GM21825 (cell line): ENCODE results near the gene PAX9.

Source experiments
- ATAC-seq: cut with Tn5 transposase; IDR thresholded peaks from one replicate; pipeline ENCODE4 v1.9.1; 2021; ENCODE audit warnings: mild to moderate bottlenecking, moderate library complexity; ENCODE audit not compliant: unreplicated experiment

The PAX9 gene

DNA sequence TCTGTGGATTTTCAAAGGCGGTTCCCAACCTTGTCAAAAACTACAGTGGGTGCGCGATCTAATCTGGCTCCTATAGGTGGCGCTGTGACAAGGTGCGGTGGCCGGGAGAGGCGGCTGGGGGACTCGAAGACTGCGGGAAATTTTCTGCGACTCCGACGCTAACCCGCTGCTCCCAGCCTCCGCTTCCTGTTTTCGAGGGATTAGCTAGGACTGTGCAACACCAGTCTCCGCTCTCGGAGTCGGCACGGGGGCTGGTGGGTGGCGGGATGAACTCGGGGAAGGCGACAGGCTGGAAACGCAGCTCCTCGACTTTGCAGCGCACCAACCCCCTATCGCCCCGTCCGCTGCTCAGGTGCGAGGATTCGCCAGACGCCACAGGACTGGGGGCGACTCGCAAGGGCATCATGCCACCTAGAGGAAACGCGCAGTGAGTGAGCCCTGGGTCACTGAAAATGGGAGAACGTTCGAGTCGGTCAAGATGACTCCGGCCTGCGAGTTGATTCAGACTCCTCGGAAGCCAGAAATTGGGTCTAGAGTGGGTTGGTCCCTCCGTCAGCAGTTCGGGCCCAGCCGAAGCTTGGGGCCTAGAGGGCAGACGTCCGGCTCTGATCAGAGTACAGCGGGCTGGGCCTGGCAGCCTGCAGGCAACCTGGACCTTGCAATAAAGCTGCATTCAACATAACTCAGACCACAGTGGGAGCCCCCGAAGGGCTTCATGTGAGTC, 5.5 kb upstream of the PAX9 start:
- ATAC-seq: no peak

DNA sequence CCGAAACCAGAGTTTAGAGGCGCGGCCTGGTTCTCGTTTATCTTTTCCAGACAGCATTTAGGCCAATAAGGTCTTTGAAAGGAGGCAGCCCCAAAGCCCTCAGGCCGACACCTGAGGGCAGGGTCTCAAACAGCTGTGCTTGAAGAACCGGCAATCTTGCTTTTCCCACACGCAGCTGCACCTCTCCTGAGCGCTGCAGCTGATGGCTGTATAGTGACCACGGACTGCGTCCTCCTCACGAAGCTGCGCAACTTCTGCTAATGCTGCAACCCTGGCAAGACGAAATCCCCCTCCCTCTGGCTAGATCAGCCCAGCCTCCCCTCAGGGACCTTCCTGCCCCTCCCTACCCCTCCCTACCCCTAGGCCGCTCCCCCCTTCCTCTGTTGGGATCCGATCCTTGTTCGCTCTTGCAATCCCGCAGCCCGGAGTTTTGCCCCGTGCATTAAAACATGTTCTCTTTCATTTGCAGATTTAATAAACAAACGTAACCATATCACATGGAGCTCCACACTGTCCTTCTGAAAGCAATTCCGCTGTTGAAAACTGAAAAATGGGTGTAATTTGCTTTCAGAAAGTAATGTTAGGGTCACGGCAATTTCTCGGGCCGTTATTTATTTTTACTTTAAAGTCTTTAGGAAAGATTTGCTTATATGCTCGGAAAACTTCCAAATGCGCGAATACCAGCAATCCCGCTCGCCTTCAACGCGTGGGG, 4.8 kb upstream of the PAX9 start:
- ATAC-seq: no peak

DNA sequence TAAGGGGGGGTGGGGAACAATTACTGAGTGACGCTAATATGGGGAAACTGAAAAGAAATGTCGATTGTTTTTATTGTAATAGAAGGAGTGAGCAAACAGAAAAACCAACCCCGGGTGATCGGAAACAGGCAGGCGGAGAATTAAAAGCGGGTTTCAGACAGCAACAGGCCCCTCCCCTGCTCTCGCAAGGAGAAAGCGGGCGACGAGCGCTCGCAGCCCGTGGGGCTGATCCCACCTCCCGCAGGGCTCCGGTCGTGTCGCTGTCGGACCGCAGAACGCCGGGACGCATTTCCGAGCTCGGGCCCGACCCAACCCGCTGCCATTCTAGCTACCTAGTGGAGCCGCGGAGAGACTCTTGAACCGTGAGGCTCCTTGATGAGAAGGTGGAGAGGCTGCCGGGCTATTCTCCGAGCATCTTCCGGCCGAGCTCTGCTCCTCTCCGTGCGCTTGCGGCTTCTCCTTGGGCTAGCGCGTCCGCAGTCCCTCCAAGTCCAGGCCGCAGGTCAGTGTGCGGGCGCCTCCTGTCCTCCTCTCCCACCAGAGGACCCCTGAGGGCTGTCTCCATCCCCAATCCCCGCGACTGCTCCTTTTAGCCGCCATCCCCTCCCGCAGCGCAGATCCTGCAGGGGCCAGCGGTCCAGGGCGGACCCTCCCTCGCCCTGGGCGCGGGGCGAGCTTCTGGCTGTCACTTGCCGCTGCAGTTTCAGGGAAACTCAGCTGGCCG, 4.1 kb upstream of the PAX9 start:
- no peak for ATAC-seq

DNA sequence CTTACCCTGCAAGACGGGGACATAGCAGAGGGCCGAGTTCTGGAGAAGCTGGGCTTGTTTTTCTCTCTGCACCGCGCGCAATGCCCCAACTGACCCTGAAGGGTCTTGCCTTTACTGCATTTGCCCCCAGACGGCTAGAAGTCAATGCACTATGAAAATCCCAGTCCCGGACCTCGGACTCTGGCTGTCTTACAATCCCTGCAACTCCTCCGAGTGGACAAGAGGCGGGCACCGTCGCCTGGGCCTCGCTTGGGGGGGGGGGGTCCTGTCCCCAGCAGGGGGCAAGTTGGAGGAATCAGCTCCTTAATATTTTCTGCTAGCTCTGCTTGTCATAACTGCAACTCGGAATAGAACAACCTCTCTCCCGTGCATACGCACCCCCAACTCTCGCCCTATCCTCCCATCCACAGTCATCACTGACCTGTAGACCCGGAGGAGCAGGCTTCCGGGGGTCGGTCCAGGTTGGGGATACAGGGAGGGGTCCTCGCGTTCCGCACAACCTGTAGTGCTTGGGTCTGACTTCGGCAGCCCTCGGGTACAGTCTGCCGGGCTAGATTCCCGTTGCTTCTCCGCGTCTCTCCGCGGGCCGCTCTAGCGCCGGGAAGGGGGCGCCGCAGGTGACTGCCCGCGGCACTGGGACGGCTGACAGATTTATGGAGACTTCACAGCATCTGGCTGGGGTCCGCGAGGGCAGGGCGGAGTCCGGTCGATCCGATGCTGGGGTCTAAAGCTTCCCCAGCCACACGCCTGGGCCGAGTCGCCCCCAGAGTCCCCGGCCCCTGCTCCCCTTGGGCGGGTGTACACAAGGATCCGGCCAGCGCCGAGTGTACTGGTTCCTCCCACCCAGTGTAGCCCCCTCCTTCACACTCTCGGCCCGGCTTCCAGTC, 3.3 kb upstream of the PAX9 start:
- ATAC-seq: no peak

DNA sequence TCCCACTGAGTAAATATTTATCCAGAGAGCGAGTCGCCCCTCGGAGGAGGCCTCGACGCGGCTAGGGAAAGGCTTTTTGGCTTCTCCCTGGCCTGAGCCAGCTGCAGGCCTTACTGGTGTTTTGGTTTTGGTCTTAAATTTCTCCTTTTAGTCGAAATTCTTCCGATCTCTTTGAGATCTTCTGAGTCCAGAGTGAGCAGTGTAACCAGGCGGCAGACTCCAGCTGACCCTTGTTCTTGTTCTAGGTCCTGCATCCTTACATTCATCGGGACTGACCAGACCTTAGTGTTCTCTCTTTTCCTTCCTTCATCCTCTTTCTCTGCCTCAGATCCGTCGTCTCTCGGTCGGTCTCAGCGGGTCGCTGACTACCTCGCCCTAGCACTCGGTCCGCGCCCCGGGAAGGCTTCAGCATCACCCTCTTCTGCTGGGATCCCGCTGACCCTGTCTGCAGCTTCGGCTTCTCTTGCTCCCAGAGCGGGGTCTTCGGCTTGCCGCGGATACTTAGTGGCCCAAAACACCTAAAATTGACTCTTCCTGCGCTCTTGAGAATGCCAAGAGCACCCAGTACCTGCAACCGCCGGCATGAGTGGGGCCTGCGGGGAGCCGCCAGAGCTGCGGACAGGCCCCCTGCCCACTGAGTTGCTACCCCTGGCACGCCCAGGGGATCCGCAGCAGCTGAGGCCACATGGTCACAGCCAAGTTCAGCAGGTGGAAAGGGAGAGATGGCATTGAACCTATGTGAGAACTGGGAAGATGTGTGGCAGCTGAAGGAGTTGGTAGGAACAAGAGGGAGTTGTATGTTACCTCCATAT, 2.4 kb upstream of the PAX9 start:
- ATAC-seq: no peak

DNA sequence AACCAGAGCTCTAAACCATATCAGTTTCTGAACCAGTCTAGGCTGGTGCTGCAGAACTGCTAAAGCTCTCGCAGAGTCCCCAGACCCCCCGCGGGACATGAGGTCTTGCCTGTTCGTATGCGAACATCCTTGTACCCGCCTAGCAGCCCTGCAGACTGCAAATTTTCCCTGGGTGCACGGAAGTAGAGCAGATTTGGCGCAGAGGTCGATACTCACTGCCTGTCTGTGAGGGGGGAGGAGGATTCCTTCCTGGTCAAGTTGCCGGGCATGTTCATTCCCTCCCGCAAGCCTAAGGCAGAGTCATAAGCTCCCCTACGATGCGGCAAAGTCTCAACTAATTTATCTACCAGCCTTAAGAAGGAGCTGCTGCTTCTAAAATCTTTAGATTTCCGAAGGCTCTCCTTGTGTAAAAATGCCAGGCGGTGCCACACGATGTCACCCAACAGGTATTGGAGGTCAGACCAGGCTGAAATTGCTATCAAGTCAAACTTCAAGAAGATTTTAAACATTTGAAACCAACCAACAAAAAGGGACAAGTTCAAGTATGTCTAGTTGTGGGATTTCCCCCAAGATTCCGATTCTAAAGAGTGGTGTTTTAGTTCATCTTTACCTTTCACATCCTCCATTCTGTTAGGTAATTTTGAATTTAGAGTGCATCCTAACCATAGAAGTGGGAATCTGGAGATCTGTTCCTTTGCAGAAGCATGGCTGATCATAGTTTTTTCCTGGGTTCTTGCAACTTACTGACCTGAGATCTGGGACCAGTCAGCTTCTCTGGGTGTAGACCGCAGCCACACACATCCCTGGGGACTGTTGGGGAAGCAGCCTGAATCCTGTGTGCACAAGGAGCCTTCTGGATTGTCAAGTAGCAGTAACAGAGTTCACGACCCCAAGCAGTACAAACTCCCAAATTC, 1.6 kb upstream of the PAX9 start:
- ATAC-seq: no peak

DNA sequence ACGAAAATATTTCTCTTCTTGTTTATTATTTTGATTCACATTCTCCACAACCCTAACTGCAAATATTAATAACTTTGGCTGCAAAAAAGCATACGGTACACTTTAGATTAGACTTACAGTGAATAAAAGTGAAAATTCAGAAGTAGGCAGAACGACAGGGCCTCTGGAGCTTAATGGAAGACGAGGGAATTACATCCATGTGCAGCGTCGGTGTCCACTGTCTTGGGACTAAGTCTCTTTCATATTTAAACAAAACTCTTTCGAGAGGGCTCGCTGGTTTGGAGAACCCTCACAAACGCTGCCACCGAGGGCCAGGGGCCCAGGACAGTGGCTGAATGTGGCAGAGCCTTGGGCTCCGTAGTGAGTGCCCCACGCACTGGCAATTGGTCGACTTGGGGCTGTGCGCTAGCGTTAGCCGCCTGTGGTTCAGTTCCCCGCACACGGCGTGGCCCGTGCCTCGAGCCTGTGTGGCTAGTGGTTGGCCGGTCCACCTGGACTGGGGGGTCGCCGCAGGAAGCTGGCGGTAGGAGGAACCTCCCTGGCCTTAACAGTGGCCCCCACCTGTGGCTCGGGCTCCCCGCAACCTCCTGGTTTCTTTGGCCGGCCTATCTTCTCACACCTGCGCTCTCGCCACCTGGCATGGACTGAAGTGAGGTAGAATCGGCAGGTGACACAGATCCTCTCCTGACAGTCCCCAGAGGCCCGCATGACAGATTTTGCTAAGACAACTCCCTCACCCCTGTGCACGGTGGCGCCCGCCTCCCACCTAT, 739 bp upstream of the PAX9 start:
- ATAC-seq: no peak

DNA sequence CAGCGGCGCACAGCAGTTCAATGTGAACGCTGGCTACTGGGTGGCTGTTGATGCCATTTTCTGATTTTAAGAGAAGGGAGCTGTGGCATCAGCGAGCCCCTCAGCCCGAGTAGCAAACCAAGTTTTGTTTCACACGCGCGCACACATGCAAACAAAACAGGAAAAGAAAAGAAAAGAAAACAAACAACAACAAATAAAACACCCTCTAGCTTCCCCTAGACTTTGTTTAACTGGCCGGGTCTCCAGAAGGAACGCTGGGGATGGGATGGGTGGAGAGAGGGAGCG, 540 bp downstream of the PAX9 start:
- ATAC-seq: no peak

DNA sequence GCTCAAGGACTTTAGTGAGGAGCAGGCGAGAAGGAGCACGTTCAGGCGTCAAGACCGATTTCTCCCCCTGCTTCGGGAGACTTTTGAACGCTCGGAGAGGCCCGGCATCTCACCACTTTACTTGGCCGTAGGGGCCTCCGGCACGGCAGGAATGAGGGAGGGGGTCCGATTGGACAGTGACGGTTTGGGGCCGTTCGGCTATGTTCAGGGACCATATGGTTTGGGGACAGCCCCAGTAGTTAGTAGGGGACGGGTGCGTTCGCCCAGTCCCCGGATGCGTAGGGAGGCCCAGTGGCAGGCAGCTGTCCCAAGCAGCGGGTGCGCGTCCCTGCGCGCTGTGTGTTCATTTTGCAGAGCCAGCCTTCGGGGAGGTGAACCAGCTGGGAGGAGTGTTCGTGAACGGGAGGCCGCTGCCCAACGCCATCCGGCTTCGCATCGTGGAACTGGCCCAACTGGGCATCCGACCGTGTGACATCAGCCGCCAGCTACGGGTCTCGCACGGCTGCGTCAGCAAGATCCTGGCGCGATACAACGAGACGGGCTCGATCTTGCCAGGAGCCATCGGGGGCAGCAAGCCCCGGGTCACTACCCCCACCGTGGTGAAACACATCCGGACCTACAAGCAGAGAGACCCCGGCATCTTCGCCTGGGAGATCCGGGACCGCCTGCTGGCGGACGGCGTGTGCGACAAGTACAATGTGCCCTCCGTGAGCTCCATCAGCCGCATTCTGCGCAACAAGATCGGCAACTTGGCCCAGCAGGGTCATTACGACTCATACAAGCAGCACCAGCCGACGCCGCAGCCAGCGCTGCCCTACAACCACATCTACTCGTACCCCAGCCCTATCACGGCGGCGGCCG, 1.1 kb downstream of the PAX9 start:
- ATAC-seq: no peak

DNA sequence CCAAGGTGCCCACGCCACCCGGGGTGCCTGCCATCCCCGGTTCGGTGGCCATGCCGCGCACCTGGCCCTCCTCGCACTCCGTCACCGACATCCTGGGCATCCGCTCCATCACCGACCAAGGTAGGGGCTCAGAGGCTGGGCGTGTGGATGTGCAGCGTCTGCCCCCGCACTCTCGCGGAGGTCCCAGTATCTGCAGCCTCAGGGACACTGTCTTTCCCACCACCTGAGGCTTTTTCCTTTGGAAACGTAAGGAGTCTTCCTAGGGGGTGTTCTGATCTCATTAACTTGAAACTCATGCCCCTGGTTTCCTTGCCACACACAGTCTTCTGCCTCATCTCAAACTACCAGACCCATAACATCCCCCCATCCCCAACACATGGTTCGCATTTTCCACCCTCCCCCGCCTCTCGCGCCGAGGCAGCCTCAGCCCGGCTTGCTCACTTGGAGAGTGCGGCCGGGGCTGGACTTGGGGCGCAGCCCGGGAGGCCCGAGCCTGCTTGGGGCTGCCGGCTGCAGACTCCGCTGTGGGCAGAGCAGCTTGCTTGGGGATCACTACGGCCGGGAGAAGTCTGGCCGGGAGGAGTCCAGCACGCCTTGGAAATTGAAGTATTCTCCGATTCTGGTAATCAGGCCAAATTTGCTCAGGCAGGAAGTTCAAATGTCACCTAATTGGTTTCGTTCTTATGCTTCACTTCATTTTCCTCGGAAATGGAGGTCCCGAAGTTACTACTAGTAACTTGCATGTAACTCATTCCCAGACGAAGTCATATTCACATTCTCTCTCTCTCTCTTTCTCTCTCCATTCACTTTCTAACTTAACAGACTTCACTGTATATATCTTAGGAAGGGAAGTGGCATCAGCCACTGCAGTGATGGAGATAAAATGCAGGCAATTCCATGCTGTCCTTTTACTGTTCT, 2.0 kb downstream of the PAX9 start:
- ATAC-seq: no peak

DNA sequence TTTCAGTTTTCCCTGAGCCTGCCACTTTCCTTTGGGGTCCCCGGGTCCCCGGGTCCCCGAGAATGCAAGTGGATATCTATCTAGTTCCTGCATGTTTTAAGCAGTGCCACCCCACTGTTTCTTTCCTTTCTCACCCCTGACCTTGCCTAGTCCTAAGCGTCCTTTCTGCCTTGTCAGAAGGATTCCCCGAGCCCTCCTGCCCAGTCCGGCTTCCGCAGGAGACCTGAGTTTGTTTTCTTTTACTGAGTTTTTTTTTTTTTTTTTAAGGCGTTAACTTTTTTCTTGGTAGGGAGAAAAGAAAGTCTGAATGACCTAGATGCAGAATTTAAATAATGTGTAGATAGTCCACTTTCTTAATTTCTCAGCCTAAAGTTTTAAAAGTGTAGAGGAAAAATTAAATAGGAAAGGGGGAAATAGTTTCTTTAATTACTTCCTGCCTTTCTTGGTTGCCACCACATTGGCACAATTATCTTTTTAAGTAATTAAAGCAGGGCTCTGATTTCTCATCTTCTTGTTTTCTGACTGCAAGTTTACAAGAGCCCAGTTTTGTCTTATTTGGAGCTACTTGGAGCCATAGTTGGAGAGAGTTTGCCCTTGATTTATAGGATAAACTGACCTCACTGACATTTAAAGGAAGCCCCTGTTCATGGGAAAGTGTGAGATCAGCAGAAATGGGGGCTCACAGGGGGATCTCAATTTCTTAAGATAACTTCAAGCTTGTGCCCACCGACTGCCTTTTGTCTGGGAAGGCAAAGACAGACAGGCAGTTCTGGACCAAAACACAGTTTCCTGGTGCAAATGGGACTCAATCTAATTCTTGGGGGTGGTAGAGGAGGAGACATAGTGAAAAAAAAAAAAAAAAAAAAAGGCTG, 2.9 kb downstream of the PAX9 start:
- no peak for ATAC-seq

DNA sequence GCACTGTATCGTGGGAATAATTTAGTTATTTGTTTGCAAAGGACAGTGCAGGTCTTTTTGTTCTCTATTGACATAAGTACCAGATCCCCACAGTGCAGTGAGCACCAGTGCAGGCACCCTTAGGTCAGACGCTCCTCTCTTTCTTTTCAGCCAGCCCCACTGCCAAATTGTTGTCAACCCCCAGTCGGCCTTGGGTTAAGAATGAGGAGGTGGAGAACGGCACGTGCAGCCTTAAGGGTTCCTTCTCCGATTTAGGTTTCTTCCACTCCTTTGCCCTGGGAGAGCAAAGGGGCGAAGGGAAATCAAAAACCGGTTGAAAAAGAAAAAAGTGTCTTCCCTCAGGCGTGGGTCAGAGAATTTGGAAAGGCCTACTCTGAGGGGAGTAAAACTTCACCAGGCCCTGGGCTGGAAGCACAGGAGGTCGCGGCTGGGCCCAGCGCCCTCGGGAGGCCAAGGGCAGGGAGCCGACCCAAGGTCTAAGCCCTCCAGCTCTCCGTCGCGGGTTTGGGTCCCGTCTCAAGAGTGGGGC, 4.3 kb downstream of the PAX9 start:
- ATAC-seq: no peak

DNA sequence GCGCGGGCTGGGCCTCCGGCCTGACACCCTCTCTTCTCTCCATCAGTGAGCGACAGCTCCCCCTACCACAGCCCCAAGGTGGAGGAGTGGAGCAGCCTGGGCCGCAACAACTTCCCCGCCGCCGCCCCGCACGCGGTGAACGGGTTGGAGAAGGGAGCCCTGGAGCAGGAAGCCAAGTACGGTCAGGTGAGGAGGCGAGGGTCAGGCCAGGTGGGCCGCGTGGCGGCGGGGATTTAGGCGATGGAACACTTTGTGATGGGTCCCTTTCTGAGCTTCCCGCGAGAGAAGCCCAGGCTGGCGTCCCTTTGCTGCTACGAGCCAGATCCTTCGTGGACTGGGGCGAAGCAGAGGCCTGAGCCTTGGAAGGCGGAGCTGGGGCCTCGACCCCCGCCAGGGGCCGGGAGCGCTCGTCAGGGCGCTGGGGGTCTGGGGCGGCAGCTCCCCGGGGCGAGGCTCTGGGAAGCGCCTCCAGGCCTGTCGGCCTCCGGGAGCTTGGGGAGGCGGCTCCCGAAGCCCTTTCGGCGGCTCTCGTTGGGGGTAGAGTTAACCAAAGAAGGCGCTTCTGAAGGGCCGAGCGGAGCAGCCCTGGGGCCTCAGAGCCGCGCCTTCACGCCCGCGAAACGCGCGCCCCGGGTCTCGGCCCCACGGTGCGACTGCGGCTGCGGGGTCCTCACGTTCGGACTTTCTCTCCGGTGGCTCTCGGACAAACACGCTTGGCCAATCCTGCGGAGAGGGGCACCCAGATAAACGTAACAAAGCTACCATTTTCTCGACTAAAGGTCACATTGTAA, 5.0 kb downstream of the PAX9 start:
- no peak for ATAC-seq

DNA sequence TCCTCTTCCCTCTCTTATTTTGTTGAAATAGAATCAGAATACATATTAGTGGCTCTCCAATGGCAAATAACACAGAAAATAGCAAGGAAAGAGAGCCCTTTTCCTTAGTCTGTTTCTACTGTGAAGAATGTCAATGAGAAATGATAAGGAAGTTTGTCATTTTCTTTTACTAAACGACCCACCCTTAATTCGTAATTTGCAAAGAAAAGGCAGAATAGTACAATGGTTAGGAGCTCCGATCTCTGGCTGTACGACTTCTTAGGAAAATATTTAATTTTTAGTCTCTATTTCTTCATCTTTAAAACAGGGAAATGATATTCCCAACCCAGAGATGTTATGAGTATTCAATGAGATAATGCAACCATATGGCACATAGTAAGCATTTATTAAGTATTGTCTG, 6.0 kb downstream of the PAX9 start:
- no peak for ATAC-seq

DNA sequence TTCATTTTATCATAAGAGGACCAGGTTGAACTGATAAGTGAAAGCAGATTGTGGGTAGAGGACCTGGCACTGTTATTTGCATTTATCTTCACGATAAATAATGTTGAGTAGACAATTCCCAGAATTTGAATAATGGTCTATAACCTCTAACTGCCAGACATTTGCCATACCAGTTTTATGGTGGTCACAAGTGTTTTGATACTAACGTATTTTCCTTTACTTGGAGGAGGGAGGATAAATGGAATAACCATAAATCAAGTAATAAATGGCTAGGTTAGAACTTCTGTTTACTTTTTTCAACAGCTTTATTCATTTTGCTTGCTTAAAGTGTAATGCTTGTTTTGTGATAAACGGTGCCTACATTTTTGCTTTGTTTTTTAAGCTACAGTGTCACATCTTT, 9.5 kb downstream of the PAX9 start:
- ATAC-seq: no peak
